HEK293 (cell line): ENCODE results near the gene PARP15.

Experiments used
- ZNF2 ChIP-seq: fragments of 450-650 bp; formaldehyde crosslinking; IDR thresholded peaks from 2 replicates; pipeline ENCODE4 v1.5.1; 2016; ENCODE audit warnings: missing biosample characterization, missing genetic modification characterization
- ZNF558 ChIP-seq: fragments of 450-650 bp; formaldehyde crosslinking; IDR thresholded peaks from 2 replicates; pipeline ENCODE4 v1.5.1; 2016; ENCODE audit warnings: missing biosample characterization, missing genetic modification characterization
- TF ChIP-seq, protein P1 (sequence below): fragments of 450-650 bp; formaldehyde crosslinking; IDR thresholded peaks from 2 replicates; pipeline ENCODE4 v1.5.1; 2016; ENCODE audit warnings: missing biosample characterization, missing genetic modification characterization
- TF ChIP-seq, protein P2 (sequence below): fragments of 450-650 bp; formaldehyde crosslinking; IDR thresholded peaks from 2 replicates; pipeline ENCODE4 v1.5.1; 2016; ENCODE audit warnings: missing biosample characterization, missing genetic modification characterization
- TF ChIP-seq, protein P3 (sequence below): fragments of 450-650 bp; formaldehyde crosslinking; IDR thresholded peaks from 2 replicates; pipeline ENCODE4 v1.5.1; 2017; ENCODE audit warnings: missing biosample characterization, missing genetic modification characterization
- TF ChIP-seq, protein P4 (sequence below): fragments of 450-650 bp; formaldehyde crosslinking; conservative IDR thresholded peaks from 2 replicates; pipeline ENCODE4 v1.5.1; 2016; ENCODE audit warnings: low read depth, missing biosample characterization, missing genetic modification characterization

DNA sequence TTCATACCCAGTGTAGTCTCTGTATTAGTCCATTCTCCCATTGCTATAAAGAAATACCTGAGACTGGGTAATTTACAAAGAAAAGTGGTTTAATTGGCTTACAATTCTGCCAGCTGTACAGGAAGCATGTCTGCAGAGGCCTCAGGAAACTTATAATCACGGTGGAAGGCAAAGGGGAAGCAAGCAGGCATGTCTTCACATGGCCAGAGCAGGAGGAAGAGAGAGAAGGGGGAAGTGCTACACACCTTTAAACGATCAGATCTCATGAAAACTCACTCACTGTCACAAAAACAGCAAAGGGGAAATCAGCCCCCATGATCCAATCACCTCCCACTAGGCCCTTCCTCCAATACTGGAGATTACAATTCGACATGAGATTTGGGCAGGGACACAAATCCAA is 96.9 kb downstream of the PARP15 start:
- TF ChIP-seq, protein P1, sequence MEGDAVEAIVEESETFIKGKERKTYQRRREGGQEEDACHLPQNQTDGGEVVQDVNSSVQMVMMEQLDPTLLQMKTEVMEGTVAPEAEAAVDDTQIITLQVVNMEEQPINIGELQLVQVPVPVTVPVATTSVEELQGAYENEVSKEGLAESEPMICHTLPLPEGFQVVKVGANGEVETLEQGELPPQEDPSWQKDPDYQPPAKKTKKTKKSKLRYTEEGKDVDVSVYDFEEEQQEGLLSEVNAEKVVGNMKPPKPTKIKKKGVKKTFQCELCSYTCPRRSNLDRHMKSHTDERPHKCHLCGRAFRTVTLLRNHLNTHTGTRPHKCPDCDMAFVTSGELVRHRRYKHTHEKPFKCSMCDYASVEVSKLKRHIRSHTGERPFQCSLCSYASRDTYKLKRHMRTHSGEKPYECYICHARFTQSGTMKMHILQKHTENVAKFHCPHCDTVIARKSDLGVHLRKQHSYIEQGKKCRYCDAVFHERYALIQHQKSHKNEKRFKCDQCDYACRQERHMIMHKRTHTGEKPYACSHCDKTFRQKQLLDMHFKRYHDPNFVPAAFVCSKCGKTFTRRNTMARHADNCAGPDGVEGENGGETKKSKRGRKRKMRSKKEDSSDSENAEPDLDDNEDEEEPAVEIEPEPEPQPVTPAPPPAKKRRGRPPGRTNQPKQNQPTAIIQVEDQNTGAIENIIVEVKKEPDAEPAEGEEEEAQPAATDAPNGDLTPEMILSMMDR (tag by site-specific recombination) = no peak
- no peak for TF ChIP-seq ZNF2 (tag by site-specific recombination)
- TF ChIP-seq, protein P2, sequence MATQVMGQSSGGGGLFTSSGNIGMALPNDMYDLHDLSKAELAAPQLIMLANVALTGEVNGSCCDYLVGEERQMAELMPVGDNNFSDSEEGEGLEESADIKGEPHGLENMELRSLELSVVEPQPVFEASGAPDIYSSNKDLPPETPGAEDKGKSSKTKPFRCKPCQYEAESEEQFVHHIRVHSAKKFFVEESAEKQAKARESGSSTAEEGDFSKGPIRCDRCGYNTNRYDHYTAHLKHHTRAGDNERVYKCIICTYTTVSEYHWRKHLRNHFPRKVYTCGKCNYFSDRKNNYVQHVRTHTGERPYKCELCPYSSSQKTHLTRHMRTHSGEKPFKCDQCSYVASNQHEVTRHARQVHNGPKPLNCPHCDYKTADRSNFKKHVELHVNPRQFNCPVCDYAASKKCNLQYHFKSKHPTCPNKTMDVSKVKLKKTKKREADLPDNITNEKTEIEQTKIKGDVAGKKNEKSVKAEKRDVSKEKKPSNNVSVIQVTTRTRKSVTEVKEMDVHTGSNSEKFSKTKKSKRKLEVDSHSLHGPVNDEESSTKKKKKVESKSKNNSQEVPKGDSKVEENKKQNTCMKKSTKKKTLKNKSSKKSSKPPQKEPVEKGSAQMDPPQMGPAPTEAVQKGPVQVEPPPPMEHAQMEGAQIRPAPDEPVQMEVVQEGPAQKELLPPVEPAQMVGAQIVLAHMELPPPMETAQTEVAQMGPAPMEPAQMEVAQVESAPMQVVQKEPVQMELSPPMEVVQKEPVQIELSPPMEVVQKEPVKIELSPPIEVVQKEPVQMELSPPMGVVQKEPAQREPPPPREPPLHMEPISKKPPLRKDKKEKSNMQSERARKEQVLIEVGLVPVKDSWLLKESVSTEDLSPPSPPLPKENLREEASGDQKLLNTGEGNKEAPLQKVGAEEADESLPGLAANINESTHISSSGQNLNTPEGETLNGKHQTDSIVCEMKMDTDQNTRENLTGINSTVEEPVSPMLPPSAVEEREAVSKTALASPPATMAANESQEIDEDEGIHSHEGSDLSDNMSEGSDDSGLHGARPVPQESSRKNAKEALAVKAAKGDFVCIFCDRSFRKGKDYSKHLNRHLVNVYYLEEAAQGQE = no peak
- TF ChIP-seq, protein P3, sequence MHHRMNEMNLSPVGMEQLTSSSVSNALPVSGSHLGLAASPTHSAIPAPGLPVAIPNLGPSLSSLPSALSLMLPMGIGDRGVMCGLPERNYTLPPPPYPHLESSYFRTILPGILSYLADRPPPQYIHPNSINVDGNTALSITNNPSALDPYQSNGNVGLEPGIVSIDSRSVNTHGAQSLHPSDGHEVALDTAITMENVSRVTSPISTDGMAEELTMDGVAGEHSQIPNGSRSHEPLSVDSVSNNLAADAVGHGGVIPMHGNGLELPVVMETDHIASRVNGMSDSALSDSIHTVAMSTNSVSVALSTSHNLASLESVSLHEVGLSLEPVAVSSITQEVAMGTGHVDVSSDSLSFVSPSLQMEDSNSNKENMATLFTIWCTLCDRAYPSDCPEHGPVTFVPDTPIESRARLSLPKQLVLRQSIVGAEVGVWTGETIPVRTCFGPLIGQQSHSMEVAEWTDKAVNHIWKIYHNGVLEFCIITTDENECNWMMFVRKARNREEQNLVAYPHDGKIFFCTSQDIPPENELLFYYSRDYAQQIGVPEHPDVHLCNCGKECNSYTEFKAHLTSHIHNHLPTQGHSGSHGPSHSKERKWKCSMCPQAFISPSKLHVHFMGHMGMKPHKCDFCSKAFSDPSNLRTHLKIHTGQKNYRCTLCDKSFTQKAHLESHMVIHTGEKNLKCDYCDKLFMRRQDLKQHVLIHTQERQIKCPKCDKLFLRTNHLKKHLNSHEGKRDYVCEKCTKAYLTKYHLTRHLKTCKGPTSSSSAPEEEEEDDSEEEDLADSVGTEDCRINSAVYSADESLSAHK = no peak
- TF ChIP-seq, protein P4, sequence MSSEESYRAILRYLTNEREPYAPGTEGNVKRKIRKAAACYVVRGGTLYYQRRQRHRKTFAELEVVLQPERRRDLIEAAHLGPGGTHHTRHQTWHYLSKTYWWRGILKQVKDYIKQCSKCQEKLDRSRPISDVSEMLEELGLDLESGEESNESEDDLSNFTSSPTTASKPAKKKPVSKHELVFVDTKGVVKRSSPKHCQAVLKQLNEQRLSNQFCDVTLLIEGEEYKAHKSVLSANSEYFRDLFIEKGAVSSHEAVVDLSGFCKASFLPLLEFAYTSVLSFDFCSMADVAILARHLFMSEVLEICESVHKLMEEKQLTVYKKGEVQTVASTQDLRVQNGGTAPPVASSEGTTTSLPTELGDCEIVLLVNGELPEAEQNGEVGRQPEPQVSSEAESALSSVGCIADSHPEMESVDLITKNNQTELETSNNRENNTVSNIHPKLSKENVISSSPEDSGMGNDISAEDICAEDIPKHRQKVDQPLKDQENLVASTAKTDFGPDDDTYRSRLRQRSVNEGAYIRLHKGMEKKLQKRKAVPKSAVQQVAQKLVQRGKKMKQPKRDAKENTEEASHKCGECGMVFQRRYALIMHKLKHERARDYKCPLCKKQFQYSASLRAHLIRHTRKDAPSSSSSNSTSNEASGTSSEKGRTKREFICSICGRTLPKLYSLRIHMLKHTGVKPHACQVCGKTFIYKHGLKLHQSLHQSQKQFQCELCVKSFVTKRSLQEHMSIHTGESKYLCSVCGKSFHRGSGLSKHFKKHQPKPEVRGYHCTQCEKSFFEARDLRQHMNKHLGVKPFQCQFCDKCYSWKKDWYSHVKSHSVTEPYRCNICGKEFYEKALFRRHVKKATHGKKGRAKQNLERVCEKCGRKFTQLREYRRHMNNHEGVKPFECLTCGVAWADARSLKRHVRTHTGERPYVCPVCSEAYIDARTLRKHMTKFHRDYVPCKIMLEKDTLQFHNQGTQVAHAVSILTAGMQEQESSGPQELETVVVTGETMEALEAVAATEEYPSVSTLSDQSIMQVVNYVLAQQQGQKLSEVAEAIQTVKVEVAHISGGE (tag by site-specific recombination) = no peak
- TF ChIP-seq ZNF558 (tag by site-specific recombination) = no peak
